WERI-Rb-1 (cell line): ENCODE results near the gene ABHD13.

Source experiments
- DNase-seq: peaks from one replicate; pipeline ENCODE4 v3.0.0-alpha.2; 2020
- H3K27ac ChIP-seq: fragments of 250-450 bp; sonication (Bioruptor Pico); 2 replicates; pipeline ENCODE4 v1.5.1; 2020; ENCODE audit warnings: mild to moderate bottlenecking, moderate library complexity
- H3K27me3 ChIP-seq: fragments of 250-450 bp; sonication (Bioruptor Pico); 2 replicates; pipeline ENCODE4 v1.5.1; 2021; ENCODE audit warnings: mild to moderate bottlenecking, low read depth, moderate library complexity; ENCODE audit not compliant: insufficient read depth, severe bottlenecking
- H3K36me3 ChIP-seq: fragments of 250-450 bp; sonication (Bioruptor Pico); 2 replicates; pipeline ENCODE4 v1.5.1; 2020; ENCODE audit warnings: mild to moderate bottlenecking, moderate library complexity
- H3K4me3 ChIP-seq: 2 replicates; pipeline ENCODE4 v1.5.1; 2011; ENCODE audit warnings: low read depth, mild to moderate bottlenecking, control low read depth, low read length
- H3K9me3 ChIP-seq: fragments of 250-450 bp; sonication (Bioruptor Pico); 2 replicates; pipeline ENCODE4 v1.5.1; 2021; ENCODE audit warnings: mild to moderate bottlenecking, moderate library complexity; ENCODE audit not compliant: severe bottlenecking
- CTCF ChIP-seq: IDR thresholded peaks from 2 replicates; pipeline ENCODE4 v1.5.1; 2011; ENCODE audit warnings: low read depth, mild to moderate bottlenecking, control low read depth, inconsistent platforms, low read length

The ABHD13 gene

DNA sequence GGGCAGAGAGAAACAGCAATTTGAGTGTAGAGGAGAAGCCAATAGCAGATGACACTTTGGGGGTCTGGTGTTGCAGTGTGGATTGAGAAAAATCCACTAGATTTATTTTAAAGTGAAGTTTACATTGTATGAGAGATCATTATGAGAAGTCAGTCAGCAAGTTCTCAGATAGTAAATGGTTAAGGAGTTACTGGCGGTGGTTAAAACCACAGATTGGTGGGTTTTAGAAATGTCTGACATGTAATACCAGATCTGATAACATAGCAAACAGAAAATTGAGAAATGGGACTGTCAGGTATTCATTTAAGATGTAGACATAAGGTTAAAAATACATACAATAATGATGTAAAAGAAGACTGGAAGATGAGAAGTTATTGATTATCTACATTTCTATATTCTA lies 7.2 kb downstream of the ABHD13 start:
- no peak for DNase-seq
- H3K27ac ChIP-seq, result no peak overlapping the region
- TF ChIP-seq CTCF, result no peak
- H3K27me3 ChIP-seq, result no peaks in the 10 kb centered on the region
- H3K4me3 ChIP-seq, result no peak overlapping the region
- peaks cover 11% of the 10 kb centered on the region for H3K36me3 ChIP-seq
- H3K9me3 ChIP-seq, result no peaks in the 10 kb centered on the region

DNA sequence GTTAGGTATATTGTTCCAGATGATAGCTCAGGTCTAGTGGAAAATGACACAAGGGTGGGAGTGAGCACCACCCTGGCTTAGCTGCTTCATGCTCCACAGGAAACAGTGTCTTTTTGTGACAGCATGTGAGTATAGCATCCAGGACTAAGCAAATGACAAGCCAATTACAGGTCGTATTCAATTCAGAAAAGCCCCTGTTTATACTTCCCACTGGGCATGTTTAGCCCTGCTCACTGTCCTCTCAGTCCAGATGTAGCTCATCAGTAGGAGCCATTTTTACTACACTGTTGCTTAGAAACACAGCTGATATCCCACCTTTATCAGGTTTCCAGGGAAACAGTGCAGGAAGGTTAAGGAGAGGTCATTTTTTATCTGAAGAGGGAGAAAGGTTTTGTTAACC lies 8.0 kb downstream of the ABHD13 start:
- no peak for DNase-seq
- H3K9me3 ChIP-seq, result no peaks in the 10 kb centered on the region
- no peak overlapping the region for H3K4me3 ChIP-seq
- TF ChIP-seq CTCF, result no peak
- no peak overlapping the region for H3K27ac ChIP-seq
- H3K27me3 ChIP-seq, result no peaks in the 10 kb centered on the region
- peaks cover 8% of the 10 kb centered on the region; the same call in 1 of the 2 replicates for H3K36me3 ChIP-seq

GRCh38 chr13:108227651-108228272 lies 9.6 kb downstream of the ABHD13 start:
- DNase-seq, result no peak
- H3K27me3 ChIP-seq, result no peaks in the 10 kb centered on the region
- no peak overlapping the region for H3K27ac ChIP-seq
- H3K36me3 ChIP-seq, result peaks cover 8% of the 10 kb centered on the region; the same call in 1 of the 2 replicates
- no peaks in the 10 kb centered on the region for H3K9me3 ChIP-seq
- no peak overlapping the region for H3K4me3 ChIP-seq
- peak; percentile 50 for TF ChIP-seq CTCF

DNA sequence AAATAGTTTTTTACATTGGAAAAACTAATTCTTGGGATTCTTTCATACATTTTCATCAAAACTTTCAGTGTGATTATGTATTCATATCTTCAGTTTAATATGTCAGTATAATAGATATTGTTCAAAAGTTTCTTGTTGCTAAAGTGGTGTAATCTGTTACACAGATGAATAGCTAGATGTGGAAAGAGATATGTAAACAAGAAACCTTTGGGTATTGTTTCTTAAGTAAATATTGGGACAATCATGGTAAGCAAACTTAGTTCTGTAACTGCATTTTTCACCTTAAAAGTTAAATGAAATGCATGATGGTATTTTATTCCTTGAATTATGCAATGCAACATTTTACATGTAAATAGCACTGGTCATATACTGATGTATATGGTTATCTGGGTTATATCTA lies 12.2 kb downstream of the ABHD13 start:
- Histone ChIP-seq H3K27me3 (no peaks in the 10 kb centered on the region), H3K36me3 (peaks cover 8% of the 10 kb centered on the region; the same call in 1 of the 2 replicates), H3K27ac (no peak overlapping the region), H3K9me3 (no peaks in the 10 kb centered on the region), H3K4me3 (no peak overlapping the region)
- no peak for TF ChIP-seq CTCF
- no peak for DNase-seq

- no peak for DNase-seq
- no peak overlapping the region for H3K4me3 ChIP-seq
- H3K27ac ChIP-seq, result no peak overlapping the region
- H3K9me3 ChIP-seq, result peaks cover 3% of the 10 kb centered on the region
- no peaks in the 10 kb centered on the region for H3K36me3 ChIP-seq
- no peaks in the 10 kb centered on the region for H3K27me3 ChIP-seq
- TF ChIP-seq CTCF, result no peak
These were observed 31.0 kb downstream of the ABHD13 start for GRCh38 chr13:108249150-108249549.

GRCh38 chr13:108257248-108257647 lies 39.1 kb downstream of the ABHD13 start:
- H3K36me3 ChIP-seq, result no peaks in the 10 kb centered on the region
- DNase-seq, result no peak
- no peak for TF ChIP-seq CTCF
- no peaks in the 10 kb centered on the region for H3K27me3 ChIP-seq
- no peak overlapping the region for H3K4me3 ChIP-seq
- H3K9me3 ChIP-seq, result peaks cover 4% of the 10 kb centered on the region
- no peak overlapping the region for H3K27ac ChIP-seq
